HepG2 (cell line): ENCODE measurements around the gene RIPOR3. TPM values are rescaled to one million over a fixed set of nuclear protein-coding genes. Genes with fewer than 3 reads are reported as not detected.

Source experiments
- BCLAF1 ChIP-seq: fragments of 450-650 bp; IDR thresholded peaks from 2 replicates; pipeline ENCODE4 v1.6.1; 2017; ENCODE audit warnings: mild to moderate bottlenecking
- CHD4 ChIP-seq: fragments of 200-600 bp; sonication (generic); IDR thresholded peaks from 2 replicates; pipeline ENCODE4 v1.7.0; 2017; ENCODE audit warnings: mild to moderate bottlenecking, low read length, borderline replicate concordance
- NFE2L1 ChIP-seq: sonication (generic); formaldehyde crosslinking; IDR thresholded peaks from 2 replicates; pipeline ENCODE4 v1.4.0; 2020; ENCODE audit warnings: missing genetic modification reagents, mild to moderate bottlenecking, borderline replicate concordance
- ONECUT2 ChIP-seq: sonication (generic); formaldehyde crosslinking; IDR thresholded peaks from 2 replicates; pipeline ENCODE4 v1.4.0; 2020; ENCODE audit warnings: missing genetic modification reagents
- PRDM4 ChIP-seq: sonication (generic); formaldehyde crosslinking; IDR thresholded peaks from 2 replicates; pipeline ENCODE4 v1.9.0; 2021; ENCODE audit warnings: missing genetic modification reagents, borderline replicate concordance
- SMAD1 ChIP-seq: sonication (generic); formaldehyde crosslinking; IDR thresholded peaks from 2 replicates; pipeline ENCODE4 v1.4.0; 2020; ENCODE audit warnings: missing genetic modification reagents, low read depth, mild to moderate bottlenecking, borderline replicate concordance
- XRCC5 ChIP-seq: fragments of 200-400 bp; formaldehyde crosslinking; optimal IDR thresholded peaks from 2 replicates; pipeline ENCODE3; 2017; ENCODE audit warnings: mild to moderate bottlenecking, low read length
- ZFYVE20 ChIP-seq: sonication (generic); formaldehyde crosslinking; IDR thresholded peaks from 2 replicates; pipeline ENCODE4 v1.8.0; 2023; ENCODE audit warnings: low read depth, mild to moderate bottlenecking, moderate library complexity, missing genetic modification reagents, borderline replicate concordance
- ZNF777 ChIP-seq: sonication (generic); formaldehyde crosslinking; IDR thresholded peaks from 2 replicates; pipeline ENCODE4 v1.4.0; 2020; ENCODE audit warnings: missing genetic modification reagents
- ZSCAN30 ChIP-seq: sonication (generic); formaldehyde crosslinking; IDR thresholded peaks from 2 replicates; pipeline ENCODE4 v1.5.0; 2020; ENCODE audit warnings: mild to moderate bottlenecking, missing genetic modification reagents
- polyA plus RNA-seq, 8 experiments: library from polyadenylated mRNA; depleted of rRNA in 3 of 8; stranded (reverse) in 7 of 8; unstranded in 1 of 8; fragments of >200 nt; fragmentation: Illumina TruSeq in 4 of 8; extraction: Trizol in 4 of 8; gene quantifications; 2 replicates each; pipeline versions ENCODE4 v1.2.1 to v1.2.3, GENCODE V29; 2011 to 2016; ENCODE audit warnings: low read depth in 4 of 8, missing spikeins in 1 of 8, mixed read lengths in 1 of 8; ENCODE audit not compliant: insufficient read depth in 1 of 8
- total RNA-seq, 5 experiments: library from RNA; depleted of rRNA; stranded (reverse); fragments of >200 nt; fragmentation: Illumina TruSeq; extraction: Trizol; gene quantifications; 2 replicates each; pipeline ENCODE4 v1.2.3, GENCODE V29; 2016; ENCODE audit warnings: low read depth in 1 of 5
- TF ChIP-seq, protein P1 (sequence below), 2 experiments: IDR thresholded peaks; 2 replicates each; pipeline ENCODE4 v1.6.1; 2011 to 2012; ENCODE audit warnings: low read length in 2 of 2, borderline replicate concordance in 1 of 2, low read depth in 1 of 2, mild to moderate bottlenecking in 1 of 2, moderate library complexity in 1 of 2
- TF ChIP-seq, protein P2 (sequence below): sonication (generic); formaldehyde crosslinking; IDR thresholded peaks from 2 replicates; pipeline ENCODE4 v1.9.0; 2021; ENCODE audit warnings: mild to moderate bottlenecking, missing genetic modification reagents

The RIPOR3 gene
- total and polyA plus RNA-seq, 2 of the 13 experiments (the other 11 are each of a cell fraction or from before 2014, with no cell fraction given) = 0.18 TPM; not detected in 1

DNA sequence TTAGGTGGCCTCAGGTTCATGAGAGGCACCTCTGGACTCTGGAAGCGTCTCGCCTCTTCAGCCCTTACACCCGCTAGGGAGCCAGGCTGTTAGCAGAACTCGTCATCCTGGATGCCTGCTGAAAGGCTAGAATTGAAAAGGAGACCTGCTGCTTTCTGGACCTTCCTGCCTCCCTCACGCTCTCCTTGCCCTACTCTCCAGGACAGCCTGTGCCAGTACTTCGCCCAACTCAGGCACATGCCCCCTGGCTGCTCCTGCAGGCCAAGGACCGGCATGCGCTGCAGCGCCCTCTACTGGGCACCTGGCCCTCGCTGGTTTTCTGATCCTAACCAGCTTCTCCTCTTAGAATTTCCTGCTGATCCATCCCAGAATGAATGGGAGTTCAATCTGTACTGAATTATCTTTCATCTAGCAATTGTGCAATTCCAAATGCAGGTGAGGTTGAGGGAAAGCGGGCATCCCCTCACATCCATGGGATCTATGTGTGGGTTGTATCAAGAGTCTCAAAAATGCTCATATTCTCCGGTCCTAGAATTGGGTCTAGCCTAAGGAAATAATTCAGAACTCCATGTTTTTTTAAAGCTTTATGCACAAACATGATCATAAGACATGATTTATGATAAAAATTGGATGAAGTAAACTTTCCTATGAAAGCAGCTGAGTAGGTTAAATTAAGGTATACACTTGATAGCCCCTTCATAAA, 103.2 kb downstream of the RIPOR3 start (continued):
- TF ChIP-seq, protein P1, sequence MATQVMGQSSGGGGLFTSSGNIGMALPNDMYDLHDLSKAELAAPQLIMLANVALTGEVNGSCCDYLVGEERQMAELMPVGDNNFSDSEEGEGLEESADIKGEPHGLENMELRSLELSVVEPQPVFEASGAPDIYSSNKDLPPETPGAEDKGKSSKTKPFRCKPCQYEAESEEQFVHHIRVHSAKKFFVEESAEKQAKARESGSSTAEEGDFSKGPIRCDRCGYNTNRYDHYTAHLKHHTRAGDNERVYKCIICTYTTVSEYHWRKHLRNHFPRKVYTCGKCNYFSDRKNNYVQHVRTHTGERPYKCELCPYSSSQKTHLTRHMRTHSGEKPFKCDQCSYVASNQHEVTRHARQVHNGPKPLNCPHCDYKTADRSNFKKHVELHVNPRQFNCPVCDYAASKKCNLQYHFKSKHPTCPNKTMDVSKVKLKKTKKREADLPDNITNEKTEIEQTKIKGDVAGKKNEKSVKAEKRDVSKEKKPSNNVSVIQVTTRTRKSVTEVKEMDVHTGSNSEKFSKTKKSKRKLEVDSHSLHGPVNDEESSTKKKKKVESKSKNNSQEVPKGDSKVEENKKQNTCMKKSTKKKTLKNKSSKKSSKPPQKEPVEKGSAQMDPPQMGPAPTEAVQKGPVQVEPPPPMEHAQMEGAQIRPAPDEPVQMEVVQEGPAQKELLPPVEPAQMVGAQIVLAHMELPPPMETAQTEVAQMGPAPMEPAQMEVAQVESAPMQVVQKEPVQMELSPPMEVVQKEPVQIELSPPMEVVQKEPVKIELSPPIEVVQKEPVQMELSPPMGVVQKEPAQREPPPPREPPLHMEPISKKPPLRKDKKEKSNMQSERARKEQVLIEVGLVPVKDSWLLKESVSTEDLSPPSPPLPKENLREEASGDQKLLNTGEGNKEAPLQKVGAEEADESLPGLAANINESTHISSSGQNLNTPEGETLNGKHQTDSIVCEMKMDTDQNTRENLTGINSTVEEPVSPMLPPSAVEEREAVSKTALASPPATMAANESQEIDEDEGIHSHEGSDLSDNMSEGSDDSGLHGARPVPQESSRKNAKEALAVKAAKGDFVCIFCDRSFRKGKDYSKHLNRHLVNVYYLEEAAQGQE (IDR thresholded peaks at IDR 0.05; ENCODE audit: borderline replicate concordance in 1 of 2, low read depth in 1 of 2, low read length in 2 of 2) = no peak
- TF ChIP-seq ZSCAN30 (CRISPR knock-in tag) (no peak), XRCC5 (peak; percentile 99), ONECUT2 (CRISPR knock-in tag) (no peak), CHD4 (no peak), ZFYVE20 (CRISPR knock-in tag) (no peak), BCLAF1 (no peak), ZNF777 (CRISPR knock-in tag) (no peak), SMAD1 (CRISPR knock-in tag) (no peak), NFE2L1 (CRISPR knock-in tag) (no peak), PRDM4 (no peak)
- TF ChIP-seq, protein P2, sequence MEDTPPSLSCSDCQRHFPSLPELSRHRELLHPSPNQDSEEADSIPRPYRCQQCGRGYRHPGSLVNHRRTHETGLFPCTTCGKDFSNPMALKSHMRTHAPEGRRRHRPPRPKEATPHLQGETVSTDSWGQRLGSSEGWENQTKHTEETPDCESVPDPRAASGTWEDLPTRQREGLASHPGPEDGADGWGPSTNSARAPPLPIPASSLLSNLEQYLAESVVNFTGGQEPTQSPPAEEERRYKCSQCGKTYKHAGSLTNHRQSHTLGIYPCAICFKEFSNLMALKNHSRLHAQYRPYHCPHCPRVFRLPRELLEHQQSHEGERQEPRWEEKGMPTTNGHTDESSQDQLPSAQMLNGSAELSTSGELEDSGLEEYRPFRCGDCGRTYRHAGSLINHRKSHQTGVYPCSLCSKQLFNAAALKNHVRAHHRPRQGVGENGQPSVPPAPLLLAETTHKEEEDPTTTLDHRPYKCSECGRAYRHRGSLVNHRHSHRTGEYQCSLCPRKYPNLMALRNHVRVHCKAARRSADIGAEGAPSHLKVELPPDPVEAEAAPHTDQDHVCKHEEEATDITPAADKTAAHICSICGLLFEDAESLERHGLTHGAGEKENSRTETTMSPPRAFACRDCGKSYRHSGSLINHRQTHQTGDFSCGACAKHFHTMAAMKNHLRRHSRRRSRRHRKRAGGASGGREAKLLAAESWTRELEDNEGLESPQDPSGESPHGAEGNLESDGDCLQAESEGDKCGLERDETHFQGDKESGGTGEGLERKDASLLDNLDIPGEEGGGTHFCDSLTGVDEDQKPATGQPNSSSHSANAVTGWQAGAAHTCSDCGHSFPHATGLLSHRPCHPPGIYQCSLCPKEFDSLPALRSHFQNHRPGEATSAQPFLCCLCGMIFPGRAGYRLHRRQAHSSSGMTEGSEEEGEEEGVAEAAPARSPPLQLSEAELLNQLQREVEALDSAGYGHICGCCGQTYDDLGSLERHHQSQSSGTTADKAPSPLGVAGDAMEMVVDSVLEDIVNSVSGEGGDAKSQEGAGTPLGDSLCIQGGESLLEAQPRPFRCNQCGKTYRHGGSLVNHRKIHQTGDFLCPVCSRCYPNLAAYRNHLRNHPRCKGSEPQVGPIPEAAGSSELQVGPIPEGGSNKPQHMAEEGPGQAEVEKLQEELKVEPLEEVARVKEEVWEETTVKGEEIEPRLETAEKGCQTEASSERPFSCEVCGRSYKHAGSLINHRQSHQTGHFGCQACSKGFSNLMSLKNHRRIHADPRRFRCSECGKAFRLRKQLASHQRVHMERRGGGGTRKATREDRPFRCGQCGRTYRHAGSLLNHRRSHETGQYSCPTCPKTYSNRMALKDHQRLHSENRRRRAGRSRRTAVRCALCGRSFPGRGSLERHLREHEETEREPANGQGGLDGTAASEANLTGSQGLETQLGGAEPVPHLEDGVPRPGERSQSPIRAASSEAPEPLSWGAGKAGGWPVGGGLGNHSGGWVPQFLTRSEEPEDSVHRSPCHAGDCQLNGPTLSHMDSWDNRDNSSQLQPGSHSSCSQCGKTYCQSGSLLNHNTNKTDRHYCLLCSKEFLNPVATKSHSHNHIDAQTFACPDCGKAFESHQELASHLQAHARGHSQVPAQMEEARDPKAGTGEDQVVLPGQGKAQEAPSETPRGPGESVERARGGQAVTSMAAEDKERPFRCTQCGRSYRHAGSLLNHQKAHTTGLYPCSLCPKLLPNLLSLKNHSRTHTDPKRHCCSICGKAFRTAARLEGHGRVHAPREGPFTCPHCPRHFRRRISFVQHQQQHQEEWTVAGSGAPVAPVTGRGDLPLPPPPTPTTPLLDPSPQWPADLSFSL (CRISPR knock-in tag) = no peak
